ENCODE results near the gene PLXNA2. TPM values are rescaled to one million over a fixed set of nuclear protein-coding genes. Genes with fewer than 3 reads are reported as not detected.

PLXNA2 gene
- polyA plus RNA-seq, 2 of the 4 experiments (the other 2 are of a cell fraction) = 0.36 to 0.87 TPM

GRCh38 chr1:208007938-208008342 lies 236.2 kb downstream of the PLXNA2 start:
- no peak for FAIRE-seq
- Histone ChIP-seq H3K4me2 (no peak overlapping the region), H3K27ac (no peak overlapping the region), H3K4me1 (peaks cover 9% of the 10 kb centered on the region), H3K4me3 (no peak overlapping the region), H3K9me3 (0 out of 3 replicates have a peak, but pooled peaks cover 3% of the 10 kb centered on the region)
- ChIA-PET CTCF (interaction anchor here (1.0 to 4.5 kb wide), 7 partner anchors 9 to 244 kb away, joined by 3 to 32 read pairs (median 4); no protein-coding TSS in a partner anchor), POLR2A (no interaction called here)
- no peak; a peak in 2 of 6 replicates for ATAC-seq
- TF ChIP-seq FOXS1 (CRISPR knock-in tag; IDR thresholded peaks at IDR 0.05) = no peak
- WGBS (ENCODE audit: missing lambda C conversion rate) = 61% methylated on average over 5 of the region's 5 CpGs
- DNase-seq (ENCODE audit: low read depth in 1 of 2, low spot score in 1 of 2) = peak in 1 of 2 experiments; percentile 12

DNA sequence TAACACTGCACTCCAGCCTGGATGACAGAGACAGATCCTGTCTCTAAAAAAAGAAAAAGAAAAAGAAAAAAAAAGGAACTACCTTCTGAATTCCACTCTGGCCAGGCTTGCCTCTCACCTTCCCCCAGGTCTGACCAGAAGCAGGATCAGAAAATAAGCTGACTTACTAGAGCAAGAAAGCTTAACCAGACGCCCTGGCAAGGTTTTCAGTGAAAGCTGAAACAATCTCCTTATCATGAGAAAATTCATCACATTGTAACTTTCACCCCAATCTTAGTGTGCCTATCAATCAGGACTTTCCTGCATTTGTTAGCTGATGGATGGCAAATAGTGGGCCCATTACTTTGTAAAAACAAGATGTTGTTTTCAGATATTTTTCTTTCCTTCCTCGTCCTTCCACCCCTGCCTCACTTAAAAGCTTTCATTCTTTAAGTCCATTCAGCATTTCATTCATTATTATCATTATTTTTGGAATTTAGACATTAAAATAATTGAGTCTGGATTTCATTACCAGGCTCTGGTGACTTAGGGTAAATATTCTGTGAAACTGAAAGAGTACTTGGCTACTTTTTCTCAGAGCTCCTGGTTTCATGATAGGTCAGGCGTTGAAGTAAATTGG lies 236.8 kb downstream of the PLXNA2 start:
- FAIRE-seq (no peak), ATAC-seq (no peak), DNase-seq (ENCODE audit: low read depth in 1 of 2, low spot score in 1 of 2) (no peak)
- H3K9me3 ChIP-seq = 0 out of 3 replicates have a peak, but pooled peaks cover 3% of the 10 kb centered on the region
- no peak overlapping the region for H3K4me2 ChIP-seq
- ChIA-PET POLR2A (no interaction called here), CTCF (interaction anchor here (1.0 to 4.5 kb wide), 8 partner anchors 8 to 237 kb away, joined by 3 to 32 read pairs (median 4); no protein-coding TSS in a partner anchor)
- no peak overlapping the region for H3K4me3 ChIP-seq
- no peak overlapping the region for H3K27ac ChIP-seq
- TF ChIP-seq CHD4 (IDR thresholded peaks at IDR 0.05; ENCODE audit: borderline replicate concordance) = no peak
- TF ChIP-seq HEYL (CRISPR knock-in tag; IDR thresholded peaks at IDR 0.05) = no peak
- no peak for TF ChIP-seq PHF8 (IDR thresholded peaks at IDR 0.05; ENCODE audit: borderline replicate concordance, low read depth)
- no peak for TF ChIP-seq RAD21 (conservative IDR thresholded peaks at IDR 0.05 in 1 of 2, IDR thresholded peaks at IDR 0.05 in 1 of 2)
- TF ChIP-seq POLR2A (IDR thresholded peaks at IDR 0.05; ENCODE audit: low read length) = no peak
- no peak for TF ChIP-seq NFE2L2 (conservative IDR thresholded peaks at IDR 0.05; ENCODE audit: low read length)
- TF ChIP-seq EHF (CRISPR knock-in tag; IDR thresholded peaks at IDR 0.05) = no peak
- TF ChIP-seq FOSB (CRISPR knock-in tag; IDR thresholded peaks at IDR 0.05) = no peak
- no peak for TF ChIP-seq CBX8 (IDR thresholded peaks at IDR 0.05)
- TF ChIP-seq, protein P1, sequence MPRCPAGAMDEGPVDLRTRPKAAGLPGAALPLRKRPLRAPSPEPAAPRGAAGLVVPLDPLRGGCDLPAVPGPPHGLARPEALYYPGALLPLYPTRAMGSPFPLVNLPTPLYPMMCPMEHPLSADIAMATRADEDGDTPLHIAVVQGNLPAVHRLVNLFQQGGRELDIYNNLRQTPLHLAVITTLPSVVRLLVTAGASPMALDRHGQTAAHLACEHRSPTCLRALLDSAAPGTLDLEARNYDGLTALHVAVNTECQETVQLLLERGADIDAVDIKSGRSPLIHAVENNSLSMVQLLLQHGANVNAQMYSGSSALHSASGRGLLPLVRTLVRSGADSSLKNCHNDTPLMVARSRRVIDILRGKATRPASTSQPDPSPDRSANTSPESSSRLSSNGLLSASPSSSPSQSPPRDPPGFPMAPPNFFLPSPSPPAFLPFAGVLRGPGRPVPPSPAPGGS (IDR thresholded peaks at IDR 0.05) = no peak
- TF ChIP-seq MYC (IDR thresholded peaks at IDR 0.05; ENCODE audit: borderline replicate concordance, low read length) = no peak
- no peak for TF ChIP-seq REST (IDR thresholded peaks at IDR 0.05)
- TF ChIP-seq JUN (IDR thresholded peaks at IDR 0.05) = no peak
- no peak for TF ChIP-seq SMC3 (IDR thresholded peaks at IDR 0.05)
- TF ChIP-seq EP300 (IDR thresholded peaks at IDR 0.05) = no peak
- TF ChIP-seq HOXB13 (CRISPR knock-in tag; IDR thresholded peaks at IDR 0.05; ENCODE audit: low read depth) = no peak
- no peak for TF ChIP-seq ZFP36 (IDR thresholded peaks at IDR 0.05; ENCODE audit: borderline replicate concordance, partially characterized antibody)
- no peak for TF ChIP-seq RNF2 (IDR thresholded peaks at IDR 0.05; ENCODE audit: borderline replicate concordance, low read depth)
- TF ChIP-seq BHLHE40 (IDR thresholded peaks at IDR 0.05; ENCODE audit: low read depth, low read length) = no peak
- no peak for TF ChIP-seq EHMT2 (IDR thresholded peaks at IDR 0.05; ENCODE audit: low read depth)
- WGBS (ENCODE audit: missing lambda C conversion rate) = 55% methylated on average over 3 of the region's 3 CpGs
- peaks cover 8% of the 10 kb centered on the region for H3K4me1 ChIP-seq
